Right cardiac atrium (tissue), 5 donors: ENCODE measurements around the gene EPHA4. TPM values are rescaled to one million over a fixed set of nuclear protein-coding genes. Genes with fewer than 3 reads are reported as not detected.

Experiments used
- ATAC-seq, 2 donors: fragments of 200-7000 bp; cut with Tn5 transposase; one replicate each; pipeline versions ENCODE4 v1.8.0 to v1.9.1; 2020; ENCODE audit warnings: moderate library complexity in 2 of 2, mild to moderate bottlenecking in 1 of 2
- DNase-seq, 3 donors: peaks; one replicate each; pipeline ENCODE4 v3.0.0-alpha.2; 2020
- H3K27ac ChIP-seq: one replicate; pipeline ENCODE4 v1.5.1; 2013; ENCODE audit warnings: mild to moderate bottlenecking, low read length, control low read depth, moderate library complexity
- H3K27me3 ChIP-seq: one replicate; pipeline ENCODE4 v1.6.1; 2013; ENCODE audit not compliant: control insufficient read depth, insufficient read depth
- H3K4me1 ChIP-seq: one replicate; pipeline ENCODE4 v1.6.1; 2013; ENCODE audit warnings: low read length; ENCODE audit not compliant: control insufficient read depth, insufficient read depth
- H3K4me3 ChIP-seq: one replicate; pipeline ENCODE4 v1.5.1; 2013; ENCODE audit warnings: low read length, control low read depth
- H3K9me3 ChIP-seq: one replicate; pipeline ENCODE4 v1.6.1; 2013; ENCODE audit warnings: low read length; ENCODE audit not compliant: control insufficient read depth
- WGBS: extraction: QIAGEN DNeasy Blood & Tissue Kit; methylation state at CpG from one replicate; pipeline ENCODE4 v1.1.7; 2013; 5-methylcytosine and 5-hydroxymethylcytosine counted together
- intact Hi-C, 4 donors: fragments of 100-400 bp; cut with DNase I; formaldehyde crosslinking; loops; one replicate each; pipeline versions ENCODE4 v1.11.0 to v1.14.0; 2022 to 2023
- polyA plus RNA-seq: library from polyadenylated mRNA; stranded (reverse); fragments of 200-250 nt; gene quantifications from one replicate; pipeline ENCODE4 v1.2.3, GENCODE V29; 2013
- total RNA-seq, 4 donors: library from RNA; stranded (reverse); fragmentation: NEBNext Ultra II Directional; extraction: Animal tissue kit (Norgen Biotek cat#: 25700); gene quantifications; one replicate each; pipeline ENCODE4 v1.2.1, GENCODE V29; 2021
- donor health status: healthy with polysubstance abuse.
- donor health status: DM: no; HTN: yes; CAD: no.
- donor health status: DM: no; HTN: no; CAD: no.
- donor health status: DM: no; HTN: yes; CAD: no; lungs with severe emphysema.
- donor health status: DM: yes; HTN: yes; CAD: no.

EPHA4 gene
- total and polyA plus RNA-seq, 5 donors: 25.9 to 110 (median 102) TPM

- ATAC-seq (no peak), DNase-seq (no peak)
- H3K27me3 ChIP-seq: no peaks in the 10 kb centered on the region
- WGBS: 72% methylated on average over 3 of the region's 3 CpGs
- H3K4me1 ChIP-seq: no peaks in the 10 kb centered on the region
- H3K9me3 ChIP-seq: no peaks in the 10 kb centered on the region
- intact Hi-C loops: no loop called here
- H3K27ac ChIP-seq: no peak overlapping the region
- H3K4me3 ChIP-seq: no peak overlapping the region
Observed at GRCh38 chr2:221488136-221488807, 83.8 kb downstream of the EPHA4 start.

- intact Hi-C loops: no loop called here
- Histone ChIP-seq H3K9me3 (no peaks in the 10 kb centered on the region), H3K27me3 (no peaks in the 10 kb centered on the region), H3K27ac (no peak overlapping the region), H3K4me1 (peaks cover 4% of the 10 kb centered on the region), H3K4me3 (no peak overlapping the region)
- WGBS: 91% methylated on average over 4 of the region's 4 CpGs
- DNase-seq: no peak
- no peak for ATAC-seq
Observed at GRCh38 chr2:221486106-221486505, 86.0 kb downstream of the EPHA4 start.

GRCh38 chr2:221485503-221485870, 86.6 kb downstream of the EPHA4 start:
- Histone ChIP-seq H3K9me3 (no peaks in the 10 kb centered on the region), H3K27ac (no peak overlapping the region), H3K27me3 (no peaks in the 10 kb centered on the region), H3K4me3 (no peak overlapping the region), H3K4me1 (peaks cover 4% of the 10 kb centered on the region)
- DNase-seq (no peak), ATAC-seq (no peak)
- WGBS: 86% methylated on average over 5 of the region's 5 CpGs
- intact Hi-C loops: no loop called here

GRCh38 chr2:221484761-221485502, 87.2 kb downstream of the EPHA4 start:
- H3K27ac ChIP-seq: no peak overlapping the region
- WGBS: 77% methylated on average over 8 of the region's 8 CpGs
- ATAC-seq (no peak), DNase-seq (no peak)
- H3K27me3 ChIP-seq: no peaks in the 10 kb centered on the region
- H3K9me3 ChIP-seq: no peaks in the 10 kb centered on the region
- no peak overlapping the region for H3K4me3 ChIP-seq
- H3K4me1 ChIP-seq: peaks cover 4% of the 10 kb centered on the region
- intact Hi-C loops: no loop called here

GRCh38 chr2:221482666-221483455, 89.2 kb downstream of the EPHA4 start:
- WGBS: 53% methylated on average over 12 of the region's 12 CpGs
- DNase-seq: no peak
- no peak for ATAC-seq
- H3K4me3 ChIP-seq: no peak overlapping the region
- no peaks in the 10 kb centered on the region for H3K9me3 ChIP-seq
- intact Hi-C loops: no loop called here
- no peaks in the 10 kb centered on the region for H3K27me3 ChIP-seq
- peaks cover 9% of the 10 kb centered on the region for H3K4me1 ChIP-seq
- peak overlapping the region; percentile 57 for H3K27ac ChIP-seq

GRCh38 chr2:221480821-221481220, 91.3 kb downstream of the EPHA4 start:
- H3K9me3 ChIP-seq: no peaks in the 10 kb centered on the region
- H3K27ac ChIP-seq: no peak overlapping the region
- no peak for DNase-seq
- H3K4me1 ChIP-seq: peaks cover 12% of the 10 kb centered on the region
- intact Hi-C loops: no loop called here
- 89% methylated on average over 3 of the region's 3 CpGs for WGBS
- H3K27me3 ChIP-seq: no peaks in the 10 kb centered on the region
- H3K4me3 ChIP-seq: no peak overlapping the region
- ATAC-seq: no peak

- H3K4me3 ChIP-seq: no peak overlapping the region
- ATAC-seq (no peak), DNase-seq (no peak)
- intact Hi-C loops: no loop called here
- no peaks in the 10 kb centered on the region for H3K27me3 ChIP-seq
- no peak overlapping the region for H3K27ac ChIP-seq
- no peaks in the 10 kb centered on the region for H3K9me3 ChIP-seq
- WGBS: 73% methylated on average over 7 of the region's 7 CpGs
- H3K4me1 ChIP-seq: peaks cover 12% of the 10 kb centered on the region
Observed at GRCh38 chr2:221480163-221480562, 91.9 kb downstream of the EPHA4 start.

- WGBS: 40% methylated on average over 2 of the region's 2 CpGs
Observed at GRCh38 chr2:221478485-221478863, 93.6 kb downstream of the EPHA4 start.

GRCh38 chr2:221477714-221478484, 94.2 kb downstream of the EPHA4 start:
- H3K4me1 ChIP-seq: peaks cover 12% of the 10 kb centered on the region
- H3K9me3 ChIP-seq: no peaks in the 10 kb centered on the region
- no peak overlapping the region for H3K27ac ChIP-seq
- 68% methylated on average over 8 of the region's 8 CpGs for WGBS
- H3K27me3 ChIP-seq: no peaks in the 10 kb centered on the region
- DNase-seq (no peak), ATAC-seq (peak in 1 of 2 donors; percentile 15)
- intact Hi-C loops: no loop called here
- H3K4me3 ChIP-seq: no peak overlapping the region

More at GRCh38 chr2:221478485-221478863, 93.6 kb downstream of the EPHA4 start:
- peak in 1 of 2 donors; percentile 83 for ATAC-seq
- Histone ChIP-seq H3K27me3 (no peaks in the 10 kb centered on the region), H3K27ac (peak overlapping the region; percentile 27), H3K9me3 (no peaks in the 10 kb centered on the region), H3K4me3 (no peak overlapping the region), H3K4me1 (peaks cover 12% of the 10 kb centered on the region)
- intact Hi-C loops: no loop called here
- no peak for DNase-seq

GRCh38 chr2:221476195-221476594, 95.9 kb downstream of the EPHA4 start:
- DNase-seq: no peak
- Histone ChIP-seq H3K27ac (no peak overlapping the region), H3K27me3 (no peaks in the 10 kb centered on the region), H3K4me1 (peaks cover 8% of the 10 kb centered on the region), H3K4me3 (no peak overlapping the region), H3K9me3 (no peaks in the 10 kb centered on the region)
- 88% methylated on average over 1 of the region's 1 CpG for WGBS
- no peak for ATAC-seq
- intact Hi-C loops: no loop called here
